GM12891 (cell line): ENCODE data around the gene HTR1D.
"Not testable (repeated sequence)": the region's sequence is repeated elsewhere in the genome, so short reads cannot be mapped to it uniquely, and the experiment has no call there.

Source experiments
- DNase-seq: peaks from one replicate; pipeline ENCODE4 v3.0.0; 2011; ENCODE audit warnings: low spot score; ENCODE audit not compliant: insufficient read length
- FAIRE-seq: peaks from 2 replicates; lab custom pipeline; 2011; peaks lifted over from hg19 to GRCh38; lab: Jason Lieb, UNC
- PAX5 ChIP-seq: IDR thresholded peaks from 2 replicates; pipeline ENCODE4 v1.6.1; 2011; ENCODE audit warnings: low read length, moderate library complexity, mild to moderate bottlenecking; ENCODE audit not compliant: insufficient read depth, severe bottlenecking
- POLR2A ChIP-seq: IDR thresholded peaks from 2 replicates; pipeline ENCODE4 v1.6.1; 2011; ENCODE audit warnings: low read depth, low read length, control low read depth
- POLR2AphosphoS5 ChIP-seq: IDR thresholded peaks from 2 replicates; pipeline ENCODE4 v1.6.1; 2011; ENCODE audit warnings: low read depth, low read length, control low read depth
- POU2F2 ChIP-seq: IDR thresholded peaks from 2 replicates; pipeline ENCODE4 v1.6.1; 2011; ENCODE audit warnings: low read depth, mild to moderate bottlenecking, control low read depth, low read length, moderate library complexity
- SPI1 ChIP-seq: IDR thresholded peaks from 2 replicates; pipeline ENCODE4 v1.6.1; 2011; ENCODE audit warnings: low read depth, low read length, control low read depth
- TAF1 ChIP-seq: IDR thresholded peaks from 2 replicates; pipeline ENCODE4 v1.6.1; 2011; ENCODE audit warnings: low read depth, low read length, control low read depth

The HTR1D gene

DNA sequence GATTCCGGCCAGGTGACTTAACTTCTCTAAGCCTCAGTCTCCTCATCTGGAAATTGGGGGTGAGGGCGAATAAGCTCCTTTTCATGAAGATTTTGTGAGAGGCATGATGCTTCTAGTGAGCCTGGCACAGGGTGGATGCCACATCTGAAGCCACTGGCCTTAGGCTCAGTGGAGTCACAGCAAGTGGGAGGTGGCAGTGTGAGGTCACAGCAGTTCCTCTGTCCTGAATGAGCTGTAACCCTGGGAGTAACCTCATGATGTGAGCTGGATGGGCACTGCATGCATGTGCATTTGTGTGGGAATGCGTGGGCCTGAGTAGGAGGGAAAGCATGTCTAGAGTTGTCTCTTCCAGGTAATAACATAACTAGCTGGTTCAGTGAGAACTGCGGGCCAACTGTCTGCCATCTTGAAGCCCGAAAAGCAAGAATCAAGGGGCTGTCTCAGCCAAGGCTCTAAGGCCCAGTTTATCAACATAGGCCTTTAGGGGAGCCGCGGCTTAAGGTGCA lies 27.0 kb upstream of the HTR1D start:
- FAIRE-seq (no peak), DNase-seq (no peak)
- TF ChIP-seq PAX5 (no peak), POU2F2 (no peak), POLR2A (no peak), POLR2AphosphoS5 (no peak), SPI1 (no peak), TAF1 (no peak)

DNA sequence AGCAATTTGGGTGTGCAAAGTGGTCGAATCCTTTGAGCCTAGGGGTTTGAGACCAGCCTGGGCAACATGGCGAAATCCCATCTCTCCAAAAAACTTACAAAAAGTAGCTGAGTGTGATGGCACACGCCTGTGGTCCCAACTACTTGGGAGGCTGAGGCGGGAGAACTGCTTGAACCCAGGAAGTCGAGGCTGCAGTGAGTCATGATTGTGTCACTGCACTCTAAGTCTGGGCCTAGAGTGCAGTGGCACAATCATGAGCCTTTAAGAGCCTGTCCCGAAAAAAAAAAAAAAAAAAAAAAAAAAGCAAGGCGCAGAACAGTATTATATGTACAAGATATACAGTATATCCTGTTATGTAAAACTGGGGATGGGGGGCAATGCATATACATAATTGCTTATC lies 25.1 kb upstream of the HTR1D start:
- DNase-seq (no peak), FAIRE-seq (no peak)
- TF ChIP-seq POLR2AphosphoS5 (no peak), POLR2A (no peak), POU2F2 (no peak), SPI1 (no peak), PAX5 (no peak), TAF1 (no peak)

DNA sequence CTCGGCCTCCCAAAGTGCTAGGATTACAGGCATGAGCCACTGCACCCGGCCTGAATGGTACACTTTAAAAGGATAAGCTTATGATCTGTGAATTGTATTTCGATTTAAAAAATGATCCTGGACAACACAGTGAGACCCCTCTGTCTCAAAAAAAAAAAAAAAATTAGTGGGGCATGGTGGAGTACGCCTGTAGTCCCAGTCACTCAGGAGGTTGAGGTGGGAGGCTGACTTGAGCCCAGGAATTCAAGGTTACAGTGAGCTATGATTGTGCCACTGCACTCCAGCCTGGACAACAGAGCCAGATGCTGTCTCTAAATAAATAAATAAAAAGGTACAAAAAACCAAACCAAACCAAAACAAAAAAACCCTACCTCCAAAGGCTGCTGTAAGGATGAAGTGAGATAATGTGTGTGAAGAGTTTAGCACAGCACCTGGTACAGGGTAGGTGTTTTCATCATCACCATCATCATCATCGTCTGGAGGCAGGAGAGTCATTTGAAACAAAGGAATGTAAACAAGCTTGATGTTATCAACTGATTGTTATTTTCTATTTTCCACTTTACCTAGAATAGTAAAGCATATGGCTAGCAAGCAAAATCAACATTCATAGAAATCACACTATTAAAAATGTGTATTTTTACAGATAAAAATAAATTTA lies 22.5 kb upstream of the HTR1D start:
- DNase-seq (no peak), FAIRE-seq (no peak)
- TF ChIP-seq SPI1 = no peak
- TF ChIP-seq POLR2A = no peak
- no peak for TF ChIP-seq POU2F2

DNA sequence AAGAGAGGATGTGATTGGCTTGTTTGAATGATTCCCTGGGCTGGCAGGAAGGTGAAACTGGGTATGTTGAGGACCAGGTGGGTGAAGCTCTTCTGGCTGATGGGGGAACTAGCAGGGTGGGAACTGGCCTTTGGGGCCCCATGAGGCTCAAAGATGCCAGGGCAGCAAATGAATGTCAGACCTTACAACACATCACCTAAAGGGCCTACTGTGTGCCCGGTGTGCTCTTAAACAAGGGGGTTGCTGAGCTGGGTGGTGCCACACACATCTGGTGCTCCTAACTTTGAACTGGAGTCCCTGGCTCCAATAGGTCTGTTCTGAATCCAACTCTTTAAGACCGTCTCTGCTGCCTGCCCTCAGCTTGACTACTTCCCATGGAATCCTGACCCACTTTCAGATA lies 21.3 kb upstream of the HTR1D start:
- TF ChIP-seq PAX5 (no peak), POLR2AphosphoS5 (no peak), POLR2A (no peak), TAF1 (no peak), POU2F2 (no peak), SPI1 (no peak)
- FAIRE-seq = no peak
- no peak for DNase-seq

DNA sequence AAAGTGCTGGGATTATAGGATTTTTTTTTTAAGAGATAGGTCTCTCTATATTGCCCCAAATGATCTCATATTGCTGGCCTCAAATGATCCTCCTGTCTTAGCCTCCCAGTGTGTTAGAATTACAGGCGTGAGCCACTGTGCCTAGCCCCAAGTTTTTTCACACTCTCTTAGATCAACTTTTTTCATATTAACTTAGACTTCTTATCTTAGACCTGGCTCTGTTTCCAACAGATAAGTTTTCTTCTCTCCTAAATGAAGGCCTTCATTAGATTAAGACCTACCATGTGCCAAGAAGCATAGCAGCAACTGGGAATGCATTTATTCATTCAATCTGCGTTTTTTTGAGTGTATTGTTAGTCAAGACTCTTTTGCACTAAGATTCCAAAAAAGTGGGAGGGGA lies 20.2 kb upstream of the HTR1D start:
- no peak for DNase-seq
- FAIRE-seq = no peak
- TF ChIP-seq TAF1 (no peak), PAX5 (no peak), POU2F2 (no peak)

DNA sequence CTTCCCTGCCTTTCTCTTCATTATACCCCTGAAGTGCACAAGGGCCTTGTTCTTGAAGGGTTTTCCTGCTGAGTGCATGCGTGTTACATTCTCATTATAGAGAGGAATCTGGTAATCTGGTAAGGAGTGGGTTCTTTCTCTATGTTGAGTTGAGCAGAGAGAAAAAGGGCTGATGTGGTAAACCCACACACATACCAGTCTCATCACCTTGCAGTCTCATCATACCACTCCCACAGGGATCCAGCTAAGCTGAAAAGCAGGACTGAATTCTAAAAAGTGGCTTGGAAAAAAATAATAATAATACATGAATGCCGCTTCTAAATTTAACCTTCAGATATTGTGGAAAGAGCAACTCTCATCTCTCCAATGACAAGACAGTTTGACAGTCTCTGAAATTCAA lies 10.5 kb upstream of the HTR1D start:
- TF ChIP-seq PAX5 (no peak), POLR2AphosphoS5 (no peak)
- no peak for FAIRE-seq

DNA sequence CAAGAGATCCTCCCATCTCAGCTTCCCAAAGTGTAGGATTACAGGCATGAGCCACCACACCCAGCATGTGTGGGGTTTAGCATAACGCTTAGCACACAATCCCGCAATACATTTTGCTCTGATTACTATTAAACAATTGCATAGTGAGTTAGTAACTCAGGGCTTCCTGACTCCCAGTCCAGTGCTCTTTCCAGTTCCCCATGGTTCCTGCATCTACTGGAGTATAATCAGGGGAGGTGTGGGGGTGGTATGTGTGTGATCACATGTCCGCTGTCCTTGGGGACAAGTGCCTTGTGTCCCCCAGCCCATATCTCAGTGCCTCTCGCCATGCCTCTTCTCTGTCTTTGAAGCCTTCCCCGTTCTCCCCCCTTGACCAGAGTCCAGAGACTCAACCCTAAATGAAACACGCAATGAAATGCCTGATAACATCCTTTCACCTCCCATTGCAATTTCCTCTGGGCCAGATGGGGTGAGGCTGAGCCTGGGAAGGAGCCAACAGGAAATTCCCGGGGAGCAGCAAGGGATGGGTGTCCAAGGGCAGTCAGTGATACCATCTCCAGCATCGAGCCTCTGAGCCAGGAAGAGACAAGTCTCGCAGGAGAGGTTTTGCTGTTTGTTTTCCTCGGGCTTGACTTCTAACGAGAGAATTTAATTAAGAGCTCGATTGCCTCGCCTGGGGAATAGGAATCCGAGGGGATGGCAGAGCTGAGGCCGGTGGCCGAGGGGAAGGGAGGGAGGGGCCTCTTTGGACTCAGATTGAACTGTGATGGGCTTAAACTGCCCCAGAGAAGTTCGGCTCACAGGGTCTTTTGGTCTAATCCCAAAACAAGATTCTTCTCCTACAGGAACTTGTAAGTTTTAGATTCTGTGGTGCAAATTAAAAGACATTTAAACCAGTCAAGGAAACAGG lies 7.7 kb upstream of the HTR1D start:
- DNase-seq = no peak
- TF ChIP-seq TAF1 = no peak
- TF ChIP-seq POU2F2 = no peak
- no peak for FAIRE-seq

More for the DNA sequence above, 10.5 kb upstream of the HTR1D start:
- no peak for DNase-seq

DNA sequence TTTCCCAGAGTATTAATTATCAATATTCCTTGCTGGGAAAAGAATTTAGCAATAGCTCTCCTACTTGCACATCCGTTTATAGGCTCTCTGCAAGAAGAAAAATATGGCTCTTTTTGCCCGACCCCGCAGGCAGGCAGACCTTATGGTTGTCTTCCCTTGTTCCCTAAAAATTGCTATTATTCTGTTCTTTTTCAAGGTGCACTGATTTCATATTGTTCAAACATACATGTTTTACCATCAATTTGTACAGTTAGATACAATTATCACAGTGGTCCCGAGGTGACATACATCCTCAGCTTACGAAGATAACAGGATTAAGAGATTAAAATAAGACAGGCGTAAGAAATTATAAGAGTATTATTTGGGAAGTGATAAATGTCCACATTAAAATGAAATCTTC lies 6.7 kb upstream of the HTR1D start:
- not testable (repeated sequence) for FAIRE-seq, DNase-seq

DNA sequence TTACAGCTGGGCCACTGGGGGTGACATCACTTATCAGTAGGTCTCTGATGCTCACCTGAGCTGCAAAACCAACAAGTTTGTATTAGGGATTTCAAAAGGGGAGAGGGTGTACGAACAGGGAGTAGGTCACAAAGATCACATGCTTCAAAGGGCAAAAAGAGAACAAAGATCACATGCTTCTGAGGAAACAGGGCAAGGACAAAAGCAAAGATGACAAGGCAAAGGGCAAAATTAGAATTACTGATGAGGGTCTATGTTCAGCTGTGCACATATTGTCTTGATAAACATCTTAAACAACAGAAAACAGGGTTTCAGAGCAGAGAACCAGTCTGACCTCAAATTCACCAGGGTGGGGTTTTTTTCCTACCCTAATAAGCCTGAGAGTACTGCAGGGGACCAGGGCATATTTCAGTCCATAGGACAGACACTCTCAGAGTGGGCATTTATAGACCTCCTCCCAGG lies 6.2 kb upstream of the HTR1D start:
- not testable (repeated sequence) for DNase-seq, FAIRE-seq

DNA sequence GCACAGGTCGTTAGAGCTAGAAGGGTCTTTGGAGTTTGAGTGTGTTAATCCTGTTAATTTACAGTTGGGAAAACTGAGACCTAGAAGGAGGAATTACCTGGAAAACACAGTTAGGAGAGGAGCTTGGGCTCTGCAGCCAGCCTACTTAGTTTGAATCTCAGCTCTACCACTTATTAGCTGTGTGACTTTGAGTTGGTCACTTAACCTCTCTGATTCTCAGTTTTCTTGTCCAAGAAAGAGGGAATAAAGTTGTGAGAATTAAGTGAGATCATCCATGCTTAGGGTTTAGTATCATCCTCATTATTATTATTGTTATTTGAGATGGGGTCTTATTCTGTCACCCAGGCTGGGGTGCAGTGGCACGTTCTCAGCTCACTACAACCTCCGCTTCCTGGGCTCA lies 5.4 kb upstream of the HTR1D start:
- no peak for DNase-seq
- no peak for TF ChIP-seq SPI1
- no peak for FAIRE-seq

DNA sequence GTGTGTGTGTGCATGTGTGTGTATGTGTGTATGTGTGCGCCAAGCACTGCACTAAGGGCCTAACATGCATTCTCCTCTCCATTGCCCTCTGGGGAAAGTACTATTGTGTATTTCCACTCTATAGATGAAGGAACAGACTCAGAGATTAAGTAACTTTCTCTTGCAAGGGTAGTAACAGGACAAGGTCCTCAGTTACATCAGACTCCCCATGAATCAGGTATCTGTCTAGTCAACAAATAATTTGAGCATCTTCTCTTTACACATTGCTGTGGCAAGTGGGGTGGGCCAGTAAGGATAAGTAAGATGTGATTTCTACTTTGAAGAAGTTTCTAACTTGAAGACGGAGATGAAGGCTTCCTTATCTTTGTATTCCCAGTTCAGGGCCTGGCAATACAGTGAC lies 5.0 kb upstream of the HTR1D start:
- no peak for FAIRE-seq

More for the DNA sequence above, 5.0 kb upstream of the HTR1D start:
- TF ChIP-seq POU2F2 = no peak
- no peak for TF ChIP-seq POLR2AphosphoS5
- TF ChIP-seq SPI1 = no peak
- TF ChIP-seq TAF1 = no peak
- TF ChIP-seq PAX5 = no peak
- TF ChIP-seq POLR2A = no peak
- no peak for DNase-seq
